CD4-positive, alpha-beta T cell treated with Interleukin-6 for 4 hours (primary cell): Measurements from ENCODE around the gene RPSA.
"Not testable (repeated sequence)": the region's sequence is repeated elsewhere in the genome, so short reads cannot be mapped to it uniquely, and the experiment has no call there.

Experiments
- DNase-seq: peaks from one replicate; pipeline ENCODE4 v3.0.0-alpha.2; 2020; ENCODE audit warnings: mixed read lengths

The RPSA gene

GRCh38 chr3:39406368-39407258 is at the start of gene RPSA:
TSS of gene RPSA (plus strand) at chr3:39406720. CDS start at chr3:39407654, 934 bp downstream.
- peak; percentile 97 for DNase-seq

- DNase-seq = peak; percentile 7
Measured at GRCh38 chr3:39358333-39358732, 48.2 kb upstream of the RPSA start.

- DNase-seq = peak; percentile 52
Measured at GRCh38 chr3:39361252-39361927, 45.1 kb upstream of the RPSA start.

GRCh38 chr3:39362192-39362591 is 44.3 kb upstream of the RPSA start:
- no peak for DNase-seq

GRCh38 chr3:39362812-39363211 is 43.7 kb upstream of the RPSA start:
- DNase-seq = no peak

- DNase-seq = not testable (repeated sequence)
Measured at GRCh38 chr3:39370450-39370849, 36.1 kb upstream of the RPSA start.

- no peak for DNase-seq
Measured at GRCh38 chr3:39372833-39373232, 33.7 kb upstream of the RPSA start.

- DNase-seq = no peak
Measured at GRCh38 chr3:39376959-39377634, 29.4 kb upstream of the RPSA start.

- peak; percentile 75 for DNase-seq
Measured at GRCh38 chr3:39378088-39378487, 28.4 kb upstream of the RPSA start.

- DNase-seq = no peak
Measured at GRCh38 chr3:39378957-39379777, 27.4 kb upstream of the RPSA start.

- DNase-seq = no peak
Measured at GRCh38 chr3:39379778-39380155, 26.8 kb upstream of the RPSA start.

- DNase-seq = no peak
Measured at GRCh38 chr3:39381432-39381831, 25.1 kb upstream of the RPSA start.

GRCh38 chr3:39383045-39383880 is 23.3 kb upstream of the RPSA start, which contains the start of gene SLC25A38:
TSS of gene SLC25A38 (plus strand) at chr3:39383370. CDS start at chr3:39383725, 355 bp downstream.
- peak; percentile 82 for DNase-seq

GRCh38 chr3:39383881-39384664 is 22.4 kb upstream of the RPSA start:
- peak; percentile 96 for DNase-seq

GRCh38 chr3:39384665-39385000 is 21.9 kb upstream of the RPSA start:
- DNase-seq = no peak

GRCh38 chr3:39385456-39386090 is 20.9 kb upstream of the RPSA start:
- peak; percentile 10 for DNase-seq

GRCh38 chr3:39386318-39386717 is 20.2 kb upstream of the RPSA start:
- no peak for DNase-seq

- no peak for DNase-seq
Measured at GRCh38 chr3:39387411-39387975, 19.0 kb upstream of the RPSA start.

- no peak for DNase-seq
Measured at GRCh38 chr3:39388153-39388552, 18.4 kb upstream of the RPSA start.

- DNase-seq = no peak
Measured at GRCh38 chr3:39388741-39389248, 17.7 kb upstream of the RPSA start.
